Measurements from ENCODE around the gene KRT80.

Gene KRT80

GRCh38 chr12:52233462-52234207 is 41.8 kb upstream of the KRT80 start:
- Histone ChIP-seq H3K4me1 (ENCODE audit: control insufficient read depth in 1 of 2, insufficient read depth in 1 of 2, low read depth in 1 of 2, low read length in 1 of 2) (no peaks in the 10 kb centered on the region), H3K27me3 (peaks cover 79% of the 10 kb centered on the region)

GRCh38 chr12:52232674-52233461 is 41.1 kb upstream of the KRT80 start, which contains the start of gene KRT7:
TSS of gene KRT7 (plus strand) at chr12:52233243. CDS start at chr12:52233297, 54 bp downstream.
- H3K9me3 ChIP-seq, result no peaks in the 10 kb centered on the region
- no peaks in the 10 kb centered on the region for H3K36me3 ChIP-seq
- no peak within 1 kb of the TSS for H3K27ac ChIP-seq
- no peaks in the 10 kb centered on the region for H3K4me1 ChIP-seq (ENCODE audit: control insufficient read depth in 1 of 2, insufficient read depth in 1 of 2, low read depth in 1 of 2, low read length in 1 of 2)
- no peak within 1 kb of the TSS for H3K4me3 ChIP-seq (ENCODE audit: low read depth in 1 of 2, low read length in 1 of 2)
- no peak for TF ChIP-seq CTCF (IDR thresholded peaks at IDR 0.05)
- peaks cover 83% of the 10 kb centered on the region for H3K27me3 ChIP-seq

More at GRCh38 chr12:52233462-52234207, 41.8 kb upstream of the KRT80 start:
- no peaks in the 10 kb centered on the region for H3K36me3 ChIP-seq
- no peak for TF ChIP-seq CTCF (IDR thresholded peaks at IDR 0.05)
- H3K9me3 ChIP-seq, result no peaks in the 10 kb centered on the region
- H3K4me3 ChIP-seq (ENCODE audit: low read depth in 1 of 2, low read length in 1 of 2), result no peak overlapping the region
- H3K27ac ChIP-seq, result no peak overlapping the region

- no peaks in the 10 kb centered on the region for H3K4me1 ChIP-seq (ENCODE audit: control insufficient read depth in 1 of 2, insufficient read depth in 1 of 2, low read depth in 1 of 2, low read length in 1 of 2)
- H3K9me3 ChIP-seq, result no peaks in the 10 kb centered on the region
- H3K27ac ChIP-seq, result no peak overlapping the region
- no peak for TF ChIP-seq CTCF (IDR thresholded peaks at IDR 0.05)
- H3K27me3 ChIP-seq, result peaks cover 83% of the 10 kb centered on the region
- no peak overlapping the region for H3K4me3 ChIP-seq (ENCODE audit: low read depth in 1 of 2, low read length in 1 of 2)
- H3K36me3 ChIP-seq, result no peaks in the 10 kb centered on the region
These were observed 40.4 kb upstream of the KRT80 start for GRCh38 chr12:52232203-52232673.

- Histone ChIP-seq H3K4me1 (ENCODE audit: control insufficient read depth in 1 of 2, insufficient read depth in 1 of 2, low read depth in 1 of 2, low read length in 1 of 2) (no peaks in the 10 kb centered on the region), H3K4me3 (ENCODE audit: low read depth in 1 of 2, low read length in 1 of 2) (no peak overlapping the region), H3K27me3 (peaks cover 83% of the 10 kb centered on the region), H3K36me3 (no peaks in the 10 kb centered on the region), H3K9me3 (no peaks in the 10 kb centered on the region), H3K27ac (no peak overlapping the region)
- no peak for TF ChIP-seq CTCF (IDR thresholded peaks at IDR 0.05)
These were observed 39.7 kb upstream of the KRT80 start for GRCh38 chr12:52231305-52232202.

All from neutrophil (primary cell).